DND-41 (cell line): Measurements from ENCODE around the gene PFDN6.
A peak's percentile ranks its signal among the peaks of the same experiment; 100 is the strongest.

ENCODE experiments used
- ATAC-seq: fragments of 200-7000 bp; cut with Tn5 transposase; 3 replicates; pipeline ENCODE4 v1.9.1; 2021; ENCODE audit warnings: low read depth; ENCODE audit not compliant: insufficient read depth
- DNase-seq: peaks from one replicate; pipeline ENCODE4 v3.0.0-alpha.2; 2020
- H2AFZ ChIP-seq: 2 replicates; pipeline ENCODE4 v1.6.0; 2012; ENCODE audit warnings: low read depth, low read length
- H3K27ac ChIP-seq: 2 replicates; pipeline ENCODE4 v1.5.1; 2012; ENCODE audit warnings: low read length, inconsistent platforms
- H3K27me3 ChIP-seq: fragments of 200-600 bp; sonication (generic); 2 replicates; pipeline ENCODE4 v1.6.0; 2012; ENCODE audit warnings: low read length, mild to moderate bottlenecking, inconsistent platforms; ENCODE audit not compliant: insufficient read depth, poor library complexity
- H3K36me3 ChIP-seq: 2 replicates; pipeline ENCODE4 v1.5.1; 2012; ENCODE audit warnings: low read length, inconsistent platforms; ENCODE audit not compliant: insufficient read depth
- H3K4me1 ChIP-seq: 2 replicates; pipeline ENCODE4 v1.5.1; 2012; ENCODE audit warnings: mild to moderate bottlenecking, low read length; ENCODE audit not compliant: insufficient read depth
- H3K4me2 ChIP-seq: 2 replicates; pipeline ENCODE4 v1.6.0; 2012; ENCODE audit warnings: mild to moderate bottlenecking, moderate library complexity, low read length, inconsistent platforms; ENCODE audit not compliant: insufficient read depth
- H3K4me3 ChIP-seq, 2 experiments: fragments of 200-600 bp in 1 of 2; shearing (Covaris generic) in 1 of 2; 2 replicates each; pipeline ENCODE4 v1.5.1; 2012 to 2016; ENCODE audit warnings: inconsistent platforms in 2 of 2, low read length in 2 of 2, mild to moderate bottlenecking in 2 of 2, low read depth in 1 of 2, moderate library complexity in 1 of 2
- H3K79me2 ChIP-seq: 2 replicates; pipeline ENCODE4 v1.6.0; 2012; ENCODE audit warnings: low read length, inconsistent platforms; ENCODE audit not compliant: insufficient read depth
- H3K9ac ChIP-seq: 2 replicates; pipeline ENCODE4 v1.6.0; 2012; ENCODE audit warnings: low read depth, mild to moderate bottlenecking, inconsistent platforms, low read length, moderate library complexity
- H3K9me3 ChIP-seq: 2 replicates; pipeline ENCODE4 v1.5.1; 2012; ENCODE audit warnings: low read length, moderate library complexity, mild to moderate bottlenecking, inconsistent platforms; ENCODE audit not compliant: insufficient read depth, severe bottlenecking
- H4K20me1 ChIP-seq: 2 replicates; pipeline ENCODE4 v1.6.0; 2012; ENCODE audit warnings: low read length; ENCODE audit not compliant: insufficient read depth
- CTCF ChIP-seq: IDR thresholded peaks from 2 replicates; pipeline ENCODE4 v1.5.1; 2012; ENCODE audit warnings: borderline replicate concordance, low read length, moderate library complexity, mild to moderate bottlenecking; ENCODE audit not compliant: poor library complexity, severe bottlenecking; ENCODE audit errors: extremely low read depth
- EZH2 ChIP-seq: IDR thresholded peaks from 3 replicates; pipeline ENCODE4 v1.6.1; 2012; ENCODE audit warnings: borderline replicate concordance, low read depth, mild to moderate bottlenecking, moderate library complexity, low read length, inconsistent platforms; ENCODE audit not compliant: severe bottlenecking

PFDN6 gene

DNA sequence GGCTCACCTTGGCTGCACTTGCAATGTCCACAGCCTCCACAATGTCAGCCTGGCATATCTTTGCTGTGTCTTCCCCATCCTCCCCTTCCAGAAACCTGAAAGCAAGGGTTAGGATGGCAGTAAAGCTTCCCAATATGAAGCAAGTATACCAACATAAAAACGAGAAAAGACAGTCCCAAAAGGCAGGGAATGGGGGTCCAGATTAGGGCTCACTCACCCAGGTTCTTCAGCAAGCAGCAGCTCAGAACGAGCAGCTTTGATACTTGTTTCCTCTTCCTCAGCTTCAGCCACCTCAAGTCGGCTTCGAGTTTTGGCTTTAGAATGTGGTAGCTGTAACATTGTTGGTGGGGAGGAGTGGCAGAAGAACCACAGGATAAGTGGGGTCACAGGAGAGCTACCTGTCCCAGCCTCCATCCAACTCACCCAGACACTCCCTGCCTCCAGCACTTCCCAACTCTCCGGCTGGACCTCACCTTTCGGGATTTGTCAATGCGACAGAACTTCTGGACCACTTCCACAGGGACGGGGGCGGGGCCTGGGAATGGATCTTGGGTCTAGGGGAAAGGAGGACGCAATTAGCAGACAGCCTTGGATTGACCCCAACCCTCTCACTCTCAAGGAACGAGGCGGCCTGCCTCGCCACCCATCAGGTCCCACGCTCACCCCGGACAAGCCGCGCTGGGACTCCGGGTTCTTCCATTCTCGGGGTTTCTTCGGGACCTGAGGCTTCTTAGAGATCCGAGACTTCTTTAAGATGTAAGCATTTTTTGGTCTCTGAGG, 1.1 kb upstream of the PFDN6 start:
- H4K20me1 ChIP-seq = no peaks in the 10 kb centered on the region
- H3K9ac ChIP-seq = peak overlapping the region; percentile 72
- H3K9me3 ChIP-seq = no peaks in the 10 kb centered on the region
- H3K27me3 ChIP-seq = no peaks in the 10 kb centered on the region
- H3K27ac ChIP-seq = peak overlapping the region; percentile 88
- peaks cover 67% of the 10 kb centered on the region for H3K36me3 ChIP-seq
- H3K4me1 ChIP-seq = peaks cover 35% of the 10 kb centered on the region
- TF ChIP-seq EZH2 = no peak
- TF ChIP-seq CTCF = no peak
- peak overlapping the region; percentile 91 for H2AFZ ChIP-seq
- no peak for ATAC-seq
- DNase-seq = no peak
- peaks cover 43% of the 10 kb centered on the region for H3K79me2 ChIP-seq
- peak overlapping the region; percentile 91 for H3K4me2 ChIP-seq
- H3K4me3 ChIP-seq = peak overlapping the region; percentile 75 to 92; a peak in 3 of 4 replicates

- no peaks in the 10 kb centered on the region for H4K20me1 ChIP-seq
- peak overlapping the region; percentile 91 for H3K4me2 ChIP-seq
- DNase-seq (no peak), ATAC-seq (no peak; the same call in 2 of the 3 replicates)
- no peaks in the 10 kb centered on the region for H3K9me3 ChIP-seq
- TF ChIP-seq CTCF (no peak), EZH2 (no peak)
- peaks cover 43% of the 10 kb centered on the region for H3K79me2 ChIP-seq
- H3K27ac ChIP-seq = peak overlapping the region; percentile 88
- H2AFZ ChIP-seq = peak overlapping the region; percentile 91
- H3K9ac ChIP-seq = peak overlapping the region; percentile 72
- peak overlapping the region; percentile 75 to 92 for H3K4me3 ChIP-seq
- peaks cover 35% of the 10 kb centered on the region for H3K4me1 ChIP-seq
- H3K36me3 ChIP-seq = peaks cover 62% of the 10 kb centered on the region
- H3K27me3 ChIP-seq = no peaks in the 10 kb centered on the region
These were observed 449 bp downstream of the PFDN6 start for GRCh38 chr6:33289784-33290315.

DNA sequence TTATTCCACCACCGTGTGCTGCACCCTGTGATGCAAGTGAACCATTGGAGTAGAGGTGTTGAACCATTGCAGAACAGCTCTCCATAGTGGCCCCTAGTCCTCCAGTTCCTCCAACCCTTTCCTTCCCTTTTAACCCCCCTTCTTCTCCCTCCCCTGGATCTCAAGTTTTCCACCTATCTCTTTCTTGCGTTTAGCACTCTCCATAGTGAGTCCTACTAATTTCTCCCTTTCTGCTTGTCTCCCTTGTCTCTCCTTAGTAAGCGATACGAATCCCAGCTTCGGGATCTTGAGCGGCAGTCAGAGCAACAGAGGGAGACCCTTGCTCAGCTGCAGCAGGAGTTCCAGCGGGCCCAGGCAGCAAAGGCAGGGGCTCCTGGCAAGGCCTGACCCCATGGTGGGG, 1.1 kb downstream of the PFDN6 start:
- DNase-seq (no peak), ATAC-seq (no peak)
- Histone ChIP-seq H3K9me3 (no peaks in the 10 kb centered on the region), H3K4me3 (peak overlapping the region; percentile 75 to 92; a peak in 3 of 4 replicates), H4K20me1 (no peaks in the 10 kb centered on the region), H3K27me3 (no peaks in the 10 kb centered on the region), H3K4me1 (peaks cover 36% of the 10 kb centered on the region), H3K27ac (peak overlapping the region; percentile 88), H3K79me2 (peaks cover 43% of the 10 kb centered on the region), H3K9ac (peak overlapping the region; percentile 72), H3K36me3 (peaks cover 66% of the 10 kb centered on the region), H3K4me2 (peak overlapping the region; percentile 91), H2AFZ (no peak overlapping the region)
- TF ChIP-seq EZH2 = no peak
- no peak for TF ChIP-seq CTCF
